Natural killer cell treated with Interleukin-12 subunit alpha and Interleukin-12 subunit beta and Interleukin-15 and Interleukin-18, amount 100 ng/mL, for 72 hours (primary cell): Measurements from ENCODE around the gene RTL1. TPM values are rescaled to one million over a fixed set of nuclear protein-coding genes. Genes with fewer than 3 reads are reported as not detected.
A peak's percentile ranks its signal among the peaks of the same experiment; 100 is the strongest.

ENCODE experiments used
- ATAC-seq, 2 donors: fragments of 150-1000 bp; cut with Tn5 transposase in 1 of 2; sonication (Bioruptor Pico), chemical (Tn5 transposase) in 1 of 2; 2 replicates each; pipeline ENCODE4 v1.10.0; 2021
- DNase-seq: peaks from one replicate; pipeline ENCODE4 v3.0.0; 2022; ENCODE audit warnings: low spot score
- H3K27ac Mint-ChIP-seq, 2 donors: 1 replicate in 1 of 2; 2 replicates in 1 of 2; pipeline ENCODE4 v1.8.0; 2022; ENCODE audit warnings: mixed read lengths in 2 of 2, mild to moderate bottlenecking in 1 of 2, moderate library complexity in 1 of 2
- H3K27me3 Mint-ChIP-seq, 2 donors: 1 replicate in 1 of 2; 2 replicates in 1 of 2; pipeline ENCODE4 v1.8.0; 2022; ENCODE audit warnings: mixed read lengths in 2 of 2
- H3K36me3 Mint-ChIP-seq: one replicate; pipeline ENCODE4 v1.8.0; 2022; ENCODE audit warnings: mixed read lengths
- H3K4me1 Mint-ChIP-seq, 2 donors: 1 replicate in 1 of 2; 2 replicates in 1 of 2; pipeline ENCODE4 v1.8.0; 2022; ENCODE audit warnings: low read depth in 2 of 2, mixed read lengths in 2 of 2, mild to moderate bottlenecking in 1 of 2
- H3K4me3 Mint-ChIP-seq: one replicate; pipeline ENCODE4 v1.8.0; 2022; ENCODE audit warnings: mixed read lengths
- H3K9me3 Mint-ChIP-seq: 2 replicates; pipeline ENCODE4 v1.8.0; 2022; ENCODE audit warnings: mixed read lengths
- total RNA-seq, 2 donors: library from RNA; stranded (reverse); gene quantifications; one replicate each; pipeline ENCODE4 v1.2.3, GENCODE V29; 2022

Gene RTL1
- total RNA-seq, 2 donors from 2014 or later: not detected

DNA sequence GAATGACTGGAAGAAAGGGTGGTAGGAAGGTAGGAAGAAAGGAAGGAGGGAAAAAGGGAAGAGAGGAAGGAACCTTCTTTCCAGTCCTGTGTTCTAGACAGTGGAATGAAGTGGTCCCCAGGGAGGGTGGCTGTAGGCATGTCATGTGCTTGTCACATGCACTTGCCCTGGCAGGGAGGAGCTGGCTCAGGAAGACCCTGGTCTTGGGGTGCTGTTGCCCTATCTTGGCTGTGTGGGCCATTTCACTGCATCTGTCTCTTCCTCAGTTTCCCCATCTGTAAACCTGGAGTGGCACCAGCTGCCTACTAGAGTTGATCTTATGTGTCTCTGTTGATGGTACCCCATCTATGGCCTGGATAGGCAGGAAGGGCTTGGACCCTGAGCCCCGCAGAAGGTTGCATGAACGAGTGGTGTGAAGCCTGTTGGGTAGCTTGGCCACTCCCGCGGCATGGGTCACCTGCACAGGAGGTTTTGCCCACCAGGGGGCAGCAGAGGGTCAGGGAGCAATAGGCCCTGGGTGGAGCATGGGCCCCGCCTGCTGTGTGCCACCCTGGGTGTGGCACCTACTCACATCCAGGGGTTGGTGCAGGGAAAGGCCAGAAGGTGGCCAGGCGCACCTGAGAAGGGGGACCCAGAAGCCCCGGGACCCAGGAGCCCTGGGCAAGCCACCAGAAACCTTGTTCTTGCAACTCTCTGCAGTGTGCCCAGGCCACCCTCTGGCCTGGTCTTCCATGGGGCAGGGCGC, 52.5 kb downstream of the RTL1 start:
- Mint-ChIP-seq H3K27ac (no peak overlapping the region), H3K36me3 (no peaks in the 10 kb centered on the region)
- ATAC-seq: peak; percentile 74 to 79

DNA sequence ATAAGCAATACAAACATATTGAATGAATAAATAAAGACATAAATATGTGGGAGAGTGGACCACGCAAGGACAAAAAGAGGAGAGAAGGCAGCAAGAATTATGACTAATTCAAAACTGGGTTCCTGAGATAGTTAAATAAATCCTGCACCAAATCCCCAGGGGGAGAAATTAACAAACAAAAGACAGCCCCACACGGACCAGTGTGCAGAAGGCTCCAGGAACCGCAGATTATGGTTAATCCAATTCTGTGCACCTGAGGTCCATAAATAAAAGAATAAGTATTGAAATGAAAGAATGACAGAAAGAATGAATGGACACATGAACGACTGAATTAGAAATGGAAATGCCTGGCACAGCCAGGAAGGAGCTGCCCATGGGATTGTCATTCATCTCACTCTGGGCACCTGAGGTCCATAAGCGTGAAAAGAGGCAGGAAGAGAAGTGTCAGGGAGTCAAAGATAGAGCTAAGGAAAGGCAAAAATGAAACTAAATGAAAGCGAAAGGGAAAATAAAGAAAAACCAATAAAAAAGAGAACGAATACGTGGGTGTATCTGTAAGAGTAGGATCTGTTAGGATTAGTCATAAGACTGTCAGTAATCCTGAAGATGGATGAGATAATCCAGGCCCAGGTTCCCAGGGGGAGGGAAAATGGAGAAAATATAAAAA, 54.3 kb downstream of the RTL1 start:
- no peaks in the 10 kb centered on the region for H3K9me3 Mint-ChIP-seq
- DNase-seq (no peak), ATAC-seq (peak; percentile 20 to 57)
- H3K27me3 Mint-ChIP-seq: no peaks in the 10 kb centered on the region
- no peaks in the 10 kb centered on the region for H3K36me3 Mint-ChIP-seq
- H3K4me1 Mint-ChIP-seq: no peaks in the 10 kb centered on the region
- H3K27ac Mint-ChIP-seq: no peak overlapping the region
- H3K4me3 Mint-ChIP-seq: no peak overlapping the region

More for the DNA sequence above, 52.5 kb downstream of the RTL1 start:
- Mint-ChIP-seq H3K4me1 (no peaks in the 10 kb centered on the region), H3K4me3 (no peak overlapping the region), H3K9me3 (no peaks in the 10 kb centered on the region), H3K27me3 (no peaks in the 10 kb centered on the region)
- peak; percentile 77 for DNase-seq

DNA sequence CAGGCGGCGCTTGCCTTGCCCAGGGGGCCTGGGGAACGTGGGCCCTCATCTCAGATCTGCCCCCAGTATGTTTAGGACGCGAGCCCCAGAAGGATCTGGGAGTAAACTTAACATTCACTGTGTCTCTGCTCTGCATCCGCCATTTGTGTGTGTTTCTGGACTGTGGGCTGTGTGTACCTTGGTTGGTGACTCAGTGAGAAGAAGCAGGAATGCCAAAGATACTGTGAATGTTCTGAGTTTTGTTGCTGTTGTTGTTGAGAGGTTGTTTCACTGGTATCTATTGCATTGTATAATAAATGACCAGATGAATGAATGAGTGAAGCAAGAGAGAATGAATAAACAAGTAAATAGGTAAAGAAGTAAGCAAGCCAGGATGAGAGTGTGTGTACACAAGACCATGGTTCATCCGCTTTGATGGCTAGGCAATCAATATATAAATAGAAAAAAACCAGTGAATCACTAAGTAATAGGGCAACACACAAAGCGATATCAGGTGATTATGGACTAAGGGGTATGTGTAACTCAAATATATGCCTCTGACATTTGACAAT, 57.1 kb downstream of the RTL1 start:
- Mint-ChIP-seq H3K36me3 (no peaks in the 10 kb centered on the region), H3K4me1 (no peaks in the 10 kb centered on the region), H3K9me3 (no peaks in the 10 kb centered on the region), H3K4me3 (no peak overlapping the region), H3K27ac (no peak overlapping the region), H3K27me3 (no peaks in the 10 kb centered on the region)
- ATAC-seq (no peak), DNase-seq (no peak)

DNA sequence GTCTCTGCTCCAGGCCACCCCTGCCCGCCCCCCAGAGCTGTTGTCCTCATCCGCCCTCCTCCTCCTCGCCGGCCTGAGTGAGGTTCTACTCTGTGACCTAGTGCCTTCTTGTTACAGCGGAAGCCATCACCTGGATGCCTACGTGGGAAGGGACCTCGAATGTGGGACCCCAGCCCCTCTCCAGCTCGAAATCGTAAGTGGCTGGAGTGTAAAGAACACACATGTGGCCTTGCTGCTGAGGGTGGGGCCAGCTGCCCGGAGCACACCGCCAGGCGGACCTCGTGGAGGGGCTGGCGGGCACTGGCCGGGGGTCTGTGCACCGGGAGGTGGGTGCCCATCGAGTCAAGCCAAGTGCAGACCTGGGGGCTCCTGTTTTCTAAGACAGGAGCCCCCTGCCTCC, 58.2 kb downstream of the RTL1 start:
- no peaks in the 10 kb centered on the region for H3K9me3 Mint-ChIP-seq

DNA sequence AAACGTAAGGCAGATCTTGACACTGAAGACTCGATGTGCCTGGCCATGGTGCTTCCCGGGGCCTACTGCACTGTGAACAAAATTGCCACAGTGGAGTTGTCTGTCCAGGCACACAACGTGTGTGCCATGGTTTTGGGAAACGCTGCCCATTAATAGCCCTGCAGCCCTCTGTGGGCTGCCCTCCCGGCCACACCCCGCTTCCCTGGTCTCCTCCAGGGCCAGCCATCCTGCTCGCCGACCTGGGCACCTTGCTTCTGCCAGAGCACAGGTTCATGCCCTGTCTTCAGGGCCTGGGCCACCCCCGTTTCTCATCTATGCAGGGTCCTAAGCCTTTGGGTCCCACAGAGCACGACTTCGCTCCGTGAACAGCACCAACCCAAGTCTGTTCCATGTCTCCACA, 58.7 kb downstream of the RTL1 start:
- Mint-ChIP-seq H3K36me3 (no peaks in the 10 kb centered on the region), H3K27ac (no peak overlapping the region), H3K4me1 (no peaks in the 10 kb centered on the region), H3K4me3 (no peak overlapping the region), H3K9me3 (no peaks in the 10 kb centered on the region), H3K27me3 (no peaks in the 10 kb centered on the region)
- DNase-seq: no peak
- no peak for ATAC-seq

More for the DNA sequence above, 58.2 kb downstream of the RTL1 start:
- no peaks in the 10 kb centered on the region for H3K27me3 Mint-ChIP-seq
- no peak overlapping the region for H3K4me3 Mint-ChIP-seq
- H3K4me1 Mint-ChIP-seq: no peaks in the 10 kb centered on the region
- H3K36me3 Mint-ChIP-seq: no peaks in the 10 kb centered on the region
- DNase-seq: no peak
- H3K27ac Mint-ChIP-seq: no peak overlapping the region
- no peak for ATAC-seq

DNA sequence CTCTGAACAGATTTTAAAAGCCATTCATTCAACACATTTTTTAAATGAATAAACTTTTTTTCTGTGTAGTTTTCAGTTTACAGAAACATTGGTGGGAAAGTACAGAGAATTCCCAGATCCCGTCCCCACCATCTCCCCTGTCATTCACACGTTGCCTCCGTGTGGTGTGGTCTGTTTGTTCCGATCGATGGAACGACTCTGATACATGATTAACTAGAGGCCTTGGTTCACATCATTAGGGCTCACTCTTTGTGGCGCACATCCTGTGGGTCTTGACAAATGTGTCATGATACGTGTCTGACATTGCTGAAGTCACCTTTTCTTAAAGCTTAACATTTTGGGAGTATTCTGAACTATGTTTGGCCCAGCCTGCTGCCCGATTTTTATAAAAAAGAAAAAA, 59.1 kb downstream of the RTL1 start:
- H3K36me3 Mint-ChIP-seq: no peaks in the 10 kb centered on the region
- DNase-seq (no peak), ATAC-seq (no peak)
- H3K27ac Mint-ChIP-seq: no peak overlapping the region
- H3K4me1 Mint-ChIP-seq: no peaks in the 10 kb centered on the region
- no peaks in the 10 kb centered on the region for H3K27me3 Mint-ChIP-seq
- H3K9me3 Mint-ChIP-seq: no peaks in the 10 kb centered on the region
- H3K4me3 Mint-ChIP-seq: no peak overlapping the region

DNA sequence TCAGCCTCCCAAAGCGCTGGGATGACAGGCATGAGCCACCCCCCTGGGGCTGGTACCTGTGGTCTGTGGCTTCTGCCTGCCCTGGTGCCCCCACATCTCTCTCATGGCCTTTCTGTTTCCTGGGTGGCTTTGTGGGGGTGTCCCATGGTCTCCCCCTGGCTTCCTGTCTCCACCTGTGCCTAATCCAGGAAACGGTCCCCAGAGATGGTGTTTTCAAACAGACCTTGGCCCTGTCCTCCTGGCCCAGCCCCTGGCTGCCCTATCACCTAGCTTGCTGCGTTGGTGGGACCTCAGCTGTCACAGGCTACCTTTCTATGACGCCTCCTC, 59.5 kb downstream of the RTL1 start:
- H3K27ac Mint-ChIP-seq: no peak overlapping the region
- H3K4me1 Mint-ChIP-seq: no peaks in the 10 kb centered on the region
- DNase-seq (no peak), ATAC-seq (no peak)
- H3K36me3 Mint-ChIP-seq: no peaks in the 10 kb centered on the region
- no peaks in the 10 kb centered on the region for H3K9me3 Mint-ChIP-seq
- H3K27me3 Mint-ChIP-seq: no peaks in the 10 kb centered on the region
- no peak overlapping the region for H3K4me3 Mint-ChIP-seq

DNA sequence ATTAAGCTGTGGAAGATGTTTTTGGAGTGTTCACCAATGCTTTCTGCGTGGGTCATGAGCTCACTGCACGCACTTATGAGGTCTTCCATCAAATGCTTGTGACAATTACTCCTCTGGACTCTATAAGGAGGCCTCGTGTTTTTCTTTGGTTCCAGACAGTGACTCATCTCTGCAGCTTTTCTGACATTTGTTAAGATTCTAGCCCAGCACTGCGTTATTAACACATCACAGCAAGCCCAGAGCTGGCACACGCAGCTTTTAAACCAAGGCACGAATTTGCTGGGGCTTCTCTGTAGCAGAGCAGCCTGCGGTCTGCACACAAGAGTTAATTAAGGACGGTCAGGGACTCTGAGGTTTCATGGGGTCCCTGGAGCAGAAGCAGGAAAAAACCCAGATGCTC, 60.7 kb downstream of the RTL1 start:
- ATAC-seq (no peak), DNase-seq (no peak)
- no peaks in the 10 kb centered on the region for H3K36me3 Mint-ChIP-seq
- no peak overlapping the region for H3K27ac Mint-ChIP-seq
- no peak overlapping the region for H3K4me3 Mint-ChIP-seq
- H3K9me3 Mint-ChIP-seq: no peaks in the 10 kb centered on the region
- no peaks in the 10 kb centered on the region for H3K27me3 Mint-ChIP-seq
- H3K4me1 Mint-ChIP-seq: no peaks in the 10 kb centered on the region

DNA sequence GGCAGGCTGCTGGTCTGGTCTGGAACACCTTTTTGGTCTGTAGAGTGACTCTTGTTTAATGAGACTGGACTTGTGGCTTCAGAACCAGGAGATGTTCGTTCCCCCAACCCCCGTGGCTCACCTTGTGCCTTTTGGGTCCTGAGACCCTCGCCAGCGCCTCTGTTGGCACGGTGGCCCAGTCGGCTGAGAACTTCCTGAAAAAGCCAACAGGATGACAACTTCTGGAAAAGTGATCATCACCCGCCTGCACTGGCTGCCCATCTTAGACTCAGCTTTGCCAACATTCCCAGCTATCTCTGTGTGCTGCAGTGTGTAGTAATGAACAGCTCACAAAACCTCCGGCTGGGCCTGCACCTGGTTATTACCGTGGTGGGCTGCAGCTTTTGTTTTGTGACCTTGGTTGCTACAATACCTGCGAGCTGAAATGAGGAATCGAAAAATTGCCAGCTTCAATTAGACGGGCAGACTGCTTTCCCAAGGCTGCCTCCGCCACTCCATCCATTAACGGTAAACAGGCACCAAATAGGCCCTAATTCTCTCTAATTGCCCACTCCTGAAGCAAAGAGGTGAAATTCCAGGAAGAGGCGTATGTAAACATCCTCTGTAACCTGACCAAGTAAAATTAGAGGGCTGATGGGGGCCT, 61.6 kb downstream of the RTL1 start:
- Mint-ChIP-seq H3K27me3 (no peaks in the 10 kb centered on the region), H3K4me1 (no peaks in the 10 kb centered on the region), H3K27ac (no peak overlapping the region), H3K4me3 (no peak overlapping the region), H3K9me3 (no peaks in the 10 kb centered on the region), H3K36me3 (no peaks in the 10 kb centered on the region)
- ATAC-seq (no peak), DNase-seq (no peak)

DNA sequence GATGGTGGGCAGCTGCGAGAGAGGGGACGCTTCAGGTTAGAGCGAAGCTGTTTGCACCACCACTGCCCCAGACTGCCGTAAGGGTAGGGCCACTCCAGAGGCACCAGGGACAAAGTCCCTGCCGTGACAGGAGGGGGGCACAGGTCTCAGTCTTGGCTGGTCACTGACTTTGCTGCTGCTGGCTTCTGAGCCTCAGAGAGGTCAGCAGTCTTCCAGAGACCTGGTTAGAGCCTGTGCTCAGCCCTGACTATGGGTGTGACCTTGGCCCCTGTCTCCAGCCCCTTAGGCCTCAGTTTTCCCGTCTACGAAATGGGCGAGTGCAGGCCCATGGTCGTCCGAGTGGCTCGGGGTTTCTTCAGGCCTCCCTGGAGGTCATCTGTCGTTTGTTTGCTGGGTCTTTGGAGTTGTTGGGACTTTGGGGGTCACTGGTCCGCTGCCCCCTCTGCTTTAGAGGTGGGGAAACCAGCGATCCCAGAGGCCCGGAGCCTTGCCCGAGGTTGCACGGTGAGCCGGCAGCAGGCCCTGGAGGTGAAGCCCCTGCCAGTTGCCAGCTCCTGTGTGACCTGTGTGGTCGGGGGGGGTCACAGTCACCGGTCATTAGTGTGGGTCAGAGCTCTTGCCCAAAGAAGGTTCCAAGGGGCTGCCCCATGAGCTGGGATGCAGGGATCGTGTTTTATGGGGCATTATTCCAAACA, 62.3 kb downstream of the RTL1 start:
- H3K4me3 Mint-ChIP-seq: no peak overlapping the region
- no peak overlapping the region for H3K27ac Mint-ChIP-seq
- ATAC-seq (no peak), DNase-seq (no peak)
- H3K4me1 Mint-ChIP-seq: no peaks in the 10 kb centered on the region
- no peaks in the 10 kb centered on the region for H3K27me3 Mint-ChIP-seq
- no peaks in the 10 kb centered on the region for H3K9me3 Mint-ChIP-seq
- no peaks in the 10 kb centered on the region for H3K36me3 Mint-ChIP-seq

DNA sequence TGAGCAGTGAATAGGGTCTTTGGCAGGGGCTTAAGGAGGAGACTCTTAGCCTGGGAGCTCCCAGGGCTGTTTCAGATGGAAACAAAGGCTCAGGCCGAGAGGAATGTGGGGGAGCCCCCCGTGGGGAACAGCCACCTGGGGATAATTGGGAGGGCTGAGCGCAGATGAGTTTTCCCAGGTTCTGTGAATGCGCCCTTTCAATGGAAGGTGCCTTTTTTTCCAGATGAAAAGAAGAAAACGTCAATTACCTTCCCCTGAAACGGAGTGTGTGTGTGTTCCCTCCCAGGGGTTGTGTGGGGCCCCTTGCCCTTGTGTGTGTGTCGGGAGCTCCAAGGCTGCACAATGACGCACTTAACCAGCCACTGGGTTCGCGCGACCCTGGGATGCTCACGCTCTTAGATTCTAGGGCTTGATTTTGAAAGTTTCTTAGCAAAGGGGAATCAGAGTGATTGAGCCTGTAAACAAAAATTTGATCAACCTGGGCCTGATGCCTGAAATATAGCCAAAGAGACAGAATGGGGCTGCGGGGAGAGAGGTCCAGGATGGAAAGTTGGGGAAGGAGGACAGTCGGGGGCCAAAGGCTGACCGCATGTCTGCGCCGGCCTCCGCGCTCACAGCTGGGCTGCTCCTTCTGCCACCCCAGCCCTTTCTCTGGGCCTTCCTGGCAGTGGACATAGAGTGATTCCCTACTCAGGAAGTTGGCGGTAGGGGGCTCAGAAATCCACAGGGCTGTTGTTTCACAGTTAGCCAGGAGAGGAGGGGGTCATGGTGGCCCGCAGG, 63.0 kb downstream of the RTL1 start:
- DNase-seq (no peak), ATAC-seq (no peak)
- Mint-ChIP-seq H3K36me3 (no peaks in the 10 kb centered on the region), H3K27ac (no peak overlapping the region), H3K27me3 (no peaks in the 10 kb centered on the region), H3K4me3 (no peak overlapping the region), H3K9me3 (no peaks in the 10 kb centered on the region), H3K4me1 (no peaks in the 10 kb centered on the region)

DNA sequence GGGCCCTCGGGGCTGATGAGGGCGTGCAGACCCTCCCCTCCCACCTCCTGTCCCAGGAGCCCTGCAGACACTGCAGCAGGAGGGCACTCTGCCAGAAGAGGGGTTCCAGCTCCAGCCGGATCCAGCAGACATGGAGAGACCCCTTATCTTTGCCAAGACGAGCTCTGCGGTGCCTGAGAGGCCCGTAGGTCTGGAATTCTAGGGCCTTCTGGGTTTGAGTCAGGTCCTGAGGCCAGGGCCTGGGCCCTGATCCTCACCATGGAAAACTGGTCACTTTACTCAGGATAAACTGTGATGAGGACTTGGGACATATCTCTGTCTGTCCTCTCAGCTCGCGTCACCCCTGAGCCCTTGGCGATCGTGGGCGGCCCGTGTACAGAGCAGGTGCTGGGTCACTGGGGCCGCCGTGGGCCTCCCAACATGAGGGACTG, 63.8 kb downstream of the RTL1 start:
- Mint-ChIP-seq H3K4me3 (no peak overlapping the region), H3K27ac (no peak overlapping the region), H3K27me3 (no peaks in the 10 kb centered on the region)

DNA sequence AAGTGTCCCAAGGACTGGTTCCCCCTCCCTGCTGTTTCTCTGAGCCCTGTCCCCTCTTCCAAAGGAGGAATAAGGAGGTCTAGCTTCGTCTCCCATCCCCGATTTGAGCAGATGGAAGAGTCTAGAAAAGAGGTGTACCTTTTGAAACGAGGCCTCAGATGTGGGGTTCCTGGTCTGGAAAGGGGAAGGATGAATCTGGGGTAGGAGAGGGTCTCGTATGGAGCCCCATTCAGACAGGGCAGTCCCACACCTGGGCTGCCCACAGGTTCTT, 64.3 kb downstream of the RTL1 start:
- H3K4me1 Mint-ChIP-seq: no peaks in the 10 kb centered on the region
- DNase-seq: no peak
- H3K9me3 Mint-ChIP-seq: no peaks in the 10 kb centered on the region
- ATAC-seq: no peak
- H3K36me3 Mint-ChIP-seq: no peaks in the 10 kb centered on the region
- H3K4me3 Mint-ChIP-seq: no peak overlapping the region
- H3K27me3 Mint-ChIP-seq: no peaks in the 10 kb centered on the region
- no peak overlapping the region for H3K27ac Mint-ChIP-seq

More for the DNA sequence above, 63.8 kb downstream of the RTL1 start:
- Mint-ChIP-seq H3K4me1 (no peaks in the 10 kb centered on the region), H3K9me3 (no peaks in the 10 kb centered on the region), H3K36me3 (no peaks in the 10 kb centered on the region)
- ATAC-seq (no peak), DNase-seq (no peak)
